HG02970 (cell line): Measurements from ENCODE around the gene ST3GAL4.

Experiments used
- ATAC-seq: cut with Tn5 transposase; IDR thresholded peaks from one replicate; pipeline ENCODE4 v1.9.1; 2021; ENCODE audit warnings: mild to moderate bottlenecking, moderate library complexity, moderate number of reproducible peaks; ENCODE audit not compliant: unreplicated experiment, low FRiP score

The ST3GAL4 gene

DNA sequence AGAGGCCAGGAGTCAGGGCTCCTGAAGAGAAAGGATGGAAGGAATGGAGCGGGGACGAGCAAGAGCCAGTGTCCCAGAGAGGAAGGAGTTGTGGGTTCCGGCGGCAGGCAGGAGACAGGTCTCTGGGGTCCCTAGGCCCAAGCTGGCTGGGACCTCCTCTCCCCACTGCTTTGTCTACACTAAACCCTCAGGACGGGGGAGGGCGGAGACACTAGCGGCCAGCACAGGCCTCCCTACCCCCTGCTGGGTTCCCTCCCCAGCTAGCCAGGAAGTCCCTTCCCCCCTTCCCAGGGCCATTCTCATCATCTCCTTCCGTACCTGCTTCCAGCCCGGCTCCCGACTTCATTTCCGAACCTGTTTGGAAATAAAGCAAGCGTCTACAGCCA, 79.5 kb downstream of the ST3GAL4 start:
- ATAC-seq, result no peak

DNA sequence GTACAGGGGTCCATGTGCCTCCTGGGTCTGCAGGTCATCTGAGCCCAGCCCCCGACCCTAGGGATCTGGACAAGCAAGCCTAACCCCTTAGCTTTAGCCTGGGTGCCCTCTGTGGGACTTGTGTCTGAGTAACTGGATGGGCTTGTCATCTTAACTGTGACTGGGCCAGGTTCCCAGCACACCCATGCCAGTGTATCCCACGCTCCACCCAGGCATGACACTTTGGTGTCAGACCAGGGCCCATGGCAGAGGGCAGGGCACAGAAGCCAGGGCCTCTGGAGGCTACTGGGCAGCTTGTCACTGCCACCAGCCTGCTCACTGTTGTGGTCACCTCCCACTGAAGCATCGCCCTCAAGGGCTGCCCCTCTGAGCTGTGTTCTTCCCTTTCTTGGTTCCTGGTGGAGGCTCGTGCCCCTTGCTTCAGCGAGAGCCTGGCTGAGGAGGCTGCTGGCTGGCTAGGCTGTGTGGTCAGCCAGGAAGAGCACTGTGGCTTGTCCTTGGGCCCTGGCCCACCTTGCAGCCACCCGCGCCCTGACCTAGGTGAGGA, 80.8 kb downstream of the ST3GAL4 start:
- no peak for ATAC-seq

DNA sequence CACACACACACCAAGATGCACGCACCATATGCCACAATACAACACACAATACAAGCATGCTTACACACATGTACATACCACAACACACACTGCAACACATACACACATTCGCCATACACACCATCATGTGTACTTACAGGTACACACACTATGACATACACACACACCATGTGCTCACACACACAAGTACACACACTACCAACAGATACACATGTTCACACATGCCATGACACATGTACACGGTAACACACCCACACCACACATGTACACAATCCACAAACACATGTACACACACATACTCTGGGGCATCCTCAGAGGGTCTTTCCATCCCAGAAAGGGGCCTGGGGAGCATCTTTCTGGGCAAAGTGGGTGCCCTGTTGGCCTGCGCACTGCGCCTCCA, 82.2 kb downstream of the ST3GAL4 start:
- no peak for ATAC-seq

DNA sequence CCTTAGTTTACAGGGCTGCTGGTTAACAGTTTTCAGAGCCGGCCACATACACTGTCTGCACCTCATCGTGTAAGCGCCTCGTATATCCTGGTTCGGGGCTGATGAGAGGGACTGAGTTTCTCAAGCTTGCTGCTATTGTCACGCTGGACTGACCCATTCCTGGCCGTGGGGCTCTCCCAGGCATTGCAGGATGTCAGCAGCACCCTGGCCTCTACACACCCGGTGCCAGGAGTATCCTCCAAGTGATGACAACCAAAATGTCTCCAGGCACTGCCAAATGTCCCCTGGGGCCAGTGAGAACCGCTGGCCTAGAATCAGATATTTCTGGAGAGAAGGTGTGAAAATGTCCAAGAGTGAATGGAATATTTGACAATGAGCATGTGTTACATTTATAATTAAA, 82.8 kb downstream of the ST3GAL4 start:
- ATAC-seq, result no peak

DNA sequence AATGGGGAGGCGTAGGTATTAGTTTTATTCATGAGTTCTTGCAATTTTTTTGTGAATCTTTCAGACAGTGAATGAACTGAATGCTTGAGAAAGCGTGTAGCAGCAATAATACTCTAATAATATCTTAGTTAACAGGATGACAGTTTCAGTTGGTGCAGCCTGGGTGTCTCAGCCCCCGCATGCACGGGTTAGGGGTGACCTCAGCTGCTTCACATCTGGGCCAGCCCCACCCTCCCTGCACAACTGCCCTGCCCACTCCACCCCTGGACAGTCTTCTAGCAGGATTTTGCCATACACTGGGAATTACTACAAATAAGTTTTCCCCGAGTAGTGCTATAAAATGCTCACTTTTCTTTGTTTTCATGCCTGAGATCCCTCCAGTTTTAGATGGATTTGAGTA, 83.2 kb downstream of the ST3GAL4 start:
- ATAC-seq, result no peak

DNA sequence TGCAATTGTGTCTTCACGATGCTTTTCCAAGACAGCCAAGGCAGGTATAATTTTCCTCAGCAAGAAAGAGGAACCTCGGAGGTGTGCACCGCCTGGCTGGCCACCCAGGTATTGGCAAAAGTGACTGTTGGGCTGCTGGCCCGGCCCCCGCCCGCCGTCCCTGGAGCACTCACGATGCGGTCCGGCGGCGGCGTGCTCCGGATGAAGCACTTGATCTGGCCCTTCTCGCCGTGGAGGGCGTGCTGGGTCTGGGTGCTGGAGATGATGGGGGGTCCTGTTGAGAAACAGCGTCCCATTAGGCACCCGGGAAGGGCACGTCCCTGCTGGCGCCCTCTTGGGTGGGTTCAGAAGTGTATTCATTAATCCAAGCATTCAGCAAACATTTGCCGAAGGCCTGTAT, 84.8 kb downstream of the ST3GAL4 start:
- no peak for ATAC-seq

DNA sequence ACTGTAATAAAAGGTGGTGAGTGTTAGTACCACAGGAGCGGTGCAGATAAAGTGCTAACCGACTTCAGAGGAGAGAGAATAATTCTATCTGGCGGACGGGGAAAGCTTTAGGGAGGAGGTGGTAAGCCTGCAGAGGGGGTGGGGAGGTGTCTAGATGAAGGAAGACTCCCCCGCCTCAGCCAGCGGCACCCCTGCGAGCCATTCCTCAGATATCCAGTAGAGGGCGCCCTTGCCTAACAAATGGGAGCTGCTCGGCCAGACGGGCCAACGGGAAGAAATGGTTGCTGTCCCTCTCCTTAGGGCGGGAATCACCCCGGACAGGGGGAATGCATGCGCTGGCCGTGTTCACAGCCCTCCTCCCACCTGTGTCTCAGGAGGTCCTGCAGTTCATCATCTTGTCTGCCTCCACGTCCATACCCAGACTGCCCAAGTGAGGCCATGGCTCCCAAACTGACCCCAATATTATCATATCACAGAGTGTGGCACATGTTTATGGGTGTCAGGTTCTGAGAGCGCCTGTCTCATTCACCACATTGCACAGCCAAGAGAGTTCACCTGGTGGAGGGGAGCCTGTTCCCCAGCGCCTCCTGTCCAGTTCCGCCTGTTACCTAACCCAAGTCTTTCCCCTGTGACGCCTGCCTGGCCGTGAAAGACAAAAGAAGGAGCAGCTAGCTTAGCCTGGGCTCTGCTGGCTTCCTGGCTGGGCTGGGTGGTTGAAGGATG, 85.5 kb downstream of the ST3GAL4 start:
- no peak for ATAC-seq

DNA sequence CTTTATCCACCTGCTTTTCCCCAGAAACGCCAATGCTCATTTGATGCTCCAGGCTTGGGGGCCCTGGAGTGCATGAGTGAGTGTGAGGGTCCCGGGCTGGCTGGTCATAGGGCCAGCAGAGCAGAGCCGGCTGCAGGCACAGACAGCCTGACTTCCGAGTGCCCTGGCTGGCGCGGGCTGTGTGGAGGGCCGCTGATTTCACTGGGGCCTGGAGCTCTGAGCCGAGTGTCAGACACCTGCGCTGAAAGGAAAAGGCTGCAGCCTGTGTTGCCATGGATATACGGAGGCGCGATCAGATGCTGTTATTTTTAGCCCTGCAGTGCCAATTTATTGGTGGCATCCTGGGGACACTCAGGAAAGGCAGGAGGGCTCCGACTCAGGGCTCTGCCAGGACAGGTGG, 87.6 kb downstream of the ST3GAL4 start:
- no peak for ATAC-seq

DNA sequence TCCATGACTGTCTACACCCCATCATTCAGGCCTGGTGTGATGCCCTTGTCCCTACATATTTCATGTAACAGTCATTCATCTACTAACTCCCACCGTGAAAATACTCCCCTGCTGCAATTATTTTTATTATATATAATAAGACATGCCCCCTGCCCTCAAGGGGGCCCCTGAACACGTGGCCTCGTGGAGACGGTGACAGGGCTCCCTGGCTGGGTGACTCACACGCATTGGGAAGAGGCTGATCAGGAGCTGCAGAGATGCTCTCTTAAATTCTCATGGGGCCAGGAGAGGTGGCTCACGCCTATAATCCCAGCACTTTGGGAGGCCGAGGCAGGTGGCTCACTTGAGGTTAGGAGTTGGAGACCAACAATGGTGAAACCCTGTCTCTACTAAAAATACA, 88.6 kb downstream of the ST3GAL4 start:
- no peak for ATAC-seq

DNA sequence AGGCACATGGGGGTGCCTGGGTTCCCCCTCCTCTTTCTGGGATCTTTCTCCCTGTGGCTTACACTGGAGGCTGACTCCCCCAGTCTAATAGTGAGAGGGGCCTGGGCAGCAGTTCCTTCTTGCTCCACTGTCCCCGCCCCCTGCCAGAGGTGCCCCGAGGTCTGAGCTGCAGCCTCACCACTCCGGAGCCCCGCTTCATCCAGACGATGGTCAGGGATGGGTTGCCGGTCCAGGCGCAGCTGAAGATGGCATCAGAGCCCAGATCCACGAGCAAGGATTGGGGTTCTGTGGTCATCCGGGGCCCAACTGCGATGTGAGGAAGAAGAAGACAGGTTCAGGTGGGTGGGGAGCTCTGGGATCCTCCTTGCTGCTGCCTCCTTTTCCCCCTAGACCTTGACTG, 91.1 kb downstream of the ST3GAL4 start:
- no peak for ATAC-seq

DNA sequence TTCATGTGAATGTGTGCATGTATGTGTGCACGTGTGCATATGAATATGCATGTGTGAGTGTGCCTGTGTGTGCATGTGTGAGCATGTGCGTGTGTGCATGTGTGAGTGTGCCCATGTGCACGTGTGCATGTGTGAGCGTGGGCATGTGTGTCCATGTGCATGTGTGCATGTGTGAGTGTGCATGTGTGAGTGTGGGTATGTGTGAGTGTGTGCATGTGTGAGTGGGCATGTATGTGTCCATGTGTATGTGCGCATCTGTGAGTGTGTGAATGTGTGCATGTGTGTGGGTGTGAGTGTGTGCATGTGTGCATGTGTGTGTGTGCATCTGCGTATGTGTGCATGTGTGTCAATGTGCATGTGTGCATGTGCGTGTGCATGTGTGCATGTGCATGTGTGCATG, 94.7 kb downstream of the ST3GAL4 start:
- ATAC-seq, result no peak

DNA sequence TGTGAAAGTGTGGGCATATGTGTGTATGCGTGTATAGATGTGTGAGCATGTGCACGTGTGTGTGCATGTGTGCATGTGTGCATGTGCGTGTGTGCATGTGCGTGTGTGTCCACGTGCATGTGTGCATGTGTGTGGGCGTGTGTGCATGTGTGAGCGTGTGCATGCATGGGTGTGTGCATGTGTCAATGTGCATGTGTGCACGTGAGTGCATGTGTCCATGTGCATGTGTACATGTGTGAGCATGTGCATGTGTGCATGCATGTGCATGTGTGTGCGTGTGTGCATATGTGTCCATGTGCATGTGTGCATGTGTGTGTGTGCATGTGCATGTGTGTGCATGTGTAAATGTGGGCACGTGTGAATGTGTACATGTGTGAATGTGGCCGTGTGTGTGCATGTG, 95.3 kb downstream of the ST3GAL4 start:
- no peak for ATAC-seq

DNA sequence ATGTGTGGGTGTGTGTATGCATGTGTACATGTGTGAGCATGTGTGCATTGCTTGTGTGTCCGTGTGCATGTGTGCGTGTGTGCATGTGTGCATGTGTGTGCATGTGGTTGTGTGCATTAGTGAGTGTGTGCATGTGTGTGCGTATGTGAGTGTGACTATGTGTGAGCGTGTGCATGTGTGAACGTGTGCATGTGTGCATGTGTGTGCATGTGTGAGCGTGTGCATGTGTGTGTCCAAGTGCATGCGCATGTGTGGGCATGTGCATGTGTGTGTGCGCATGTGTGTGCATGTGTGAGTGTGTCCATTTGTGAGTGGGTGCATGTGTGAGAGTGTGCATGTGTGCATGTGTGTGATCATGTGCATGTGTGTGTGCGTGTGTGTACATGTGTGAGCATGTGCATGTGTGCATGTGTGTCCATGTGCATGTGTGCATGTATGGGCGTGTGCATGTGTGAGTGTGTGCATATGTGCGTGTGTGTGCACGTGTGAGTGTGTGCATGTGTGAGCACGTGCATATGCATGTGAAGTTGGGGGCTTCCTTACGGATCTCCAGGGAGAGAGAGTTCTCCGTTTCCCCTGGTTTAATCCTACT, 95.8 kb downstream of the ST3GAL4 start:
- ATAC-seq, result no peak

DNA sequence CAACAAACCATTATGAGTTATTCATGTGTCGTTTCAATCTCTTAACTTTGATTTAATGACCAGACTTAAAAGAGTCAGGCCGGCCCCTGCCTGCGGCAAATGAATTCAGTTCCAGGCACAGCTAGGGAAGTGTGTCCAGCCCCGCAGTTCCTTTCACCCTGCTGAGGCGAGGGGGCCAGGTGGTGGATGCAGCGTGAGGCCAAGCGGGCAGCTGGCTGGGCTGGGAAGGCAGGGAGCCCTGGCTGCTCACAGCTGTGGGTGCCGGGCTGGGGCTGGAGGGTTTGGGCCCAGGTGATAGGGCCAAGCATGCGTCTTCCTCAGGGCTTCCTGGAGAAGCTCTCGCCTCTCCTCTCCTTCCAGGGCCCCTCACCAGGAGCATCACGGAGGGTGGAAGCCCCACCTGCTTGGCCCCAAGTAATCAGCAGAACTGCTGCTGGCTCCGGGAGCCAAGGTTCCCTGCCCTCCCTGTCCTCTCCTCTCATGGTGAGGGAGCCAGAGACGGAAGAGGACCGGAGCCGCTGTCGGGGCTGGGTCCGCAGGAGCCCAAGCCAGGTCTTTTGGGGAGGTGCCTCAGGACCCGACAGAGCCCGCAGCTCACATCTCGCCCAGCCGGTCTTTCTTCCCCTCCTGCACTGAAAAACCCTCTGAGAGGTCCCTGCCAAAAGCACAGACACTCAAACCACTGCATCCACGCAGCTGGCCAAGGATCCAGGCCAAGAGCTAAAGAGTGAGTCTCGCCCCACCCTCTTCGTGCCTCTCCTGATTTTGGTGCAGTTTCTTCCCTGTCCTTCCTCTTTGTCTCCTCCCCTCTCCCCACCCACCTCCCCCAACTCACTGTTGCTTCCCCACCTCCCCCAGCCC, 97.0 kb downstream of the ST3GAL4 start:
- no peak for ATAC-seq

DNA sequence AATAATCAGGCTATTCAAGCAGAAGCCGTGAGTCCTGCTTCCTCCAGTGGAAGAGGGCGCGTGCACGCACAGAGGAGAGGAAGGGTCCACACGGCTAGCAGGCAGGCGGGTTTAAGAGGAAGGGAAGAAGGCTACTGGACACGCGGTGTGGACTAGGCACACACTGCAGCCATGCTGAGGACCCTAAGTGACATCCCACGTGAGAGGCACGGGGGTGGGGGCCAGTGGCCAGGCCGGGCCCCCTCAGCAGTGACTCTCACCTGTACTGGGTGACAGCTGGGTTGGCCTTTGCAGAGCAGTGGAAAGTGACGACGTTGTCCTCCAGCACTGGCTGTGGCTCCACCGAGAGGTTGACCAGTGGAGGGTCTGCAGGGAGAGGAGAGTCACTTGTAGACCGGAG, 100.6 kb downstream of the ST3GAL4 start:
- no peak for ATAC-seq

DNA sequence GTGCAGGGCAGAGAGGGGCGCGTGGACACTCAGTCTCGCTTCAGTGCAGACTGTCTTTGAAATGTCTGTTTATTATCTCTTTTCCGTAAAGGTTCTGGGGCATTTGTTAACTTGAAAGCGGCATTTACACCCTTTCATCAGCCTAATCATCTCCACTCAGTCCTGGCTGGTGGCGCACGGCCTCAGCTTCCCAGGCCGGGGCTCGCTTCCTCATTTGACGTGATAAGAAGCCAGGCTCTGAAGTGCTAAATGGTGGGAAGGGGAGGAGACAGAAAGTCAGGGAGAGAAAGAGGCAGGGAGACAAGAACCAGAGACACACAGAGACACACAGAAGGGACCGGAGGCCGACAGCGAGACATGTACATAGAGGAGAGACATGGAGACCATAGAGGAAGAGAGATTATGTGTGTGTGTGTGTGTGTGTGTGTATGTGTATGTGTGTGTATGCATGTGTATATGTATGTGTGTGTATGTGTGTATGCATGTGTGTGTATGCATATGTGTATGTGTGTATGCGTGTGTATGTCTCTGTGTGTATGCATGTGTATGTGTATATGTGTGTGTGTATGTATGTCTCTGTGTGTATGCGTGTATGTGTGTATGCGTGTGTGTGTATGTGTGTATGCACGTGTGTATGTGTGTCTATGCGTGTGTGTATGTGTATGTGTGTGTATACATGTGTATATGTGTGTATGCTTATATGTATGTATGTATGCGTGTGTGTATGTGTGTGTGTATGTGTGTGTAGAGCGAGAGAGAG, 101.5 kb downstream of the ST3GAL4 start:
- ATAC-seq, result no peak

DNA sequence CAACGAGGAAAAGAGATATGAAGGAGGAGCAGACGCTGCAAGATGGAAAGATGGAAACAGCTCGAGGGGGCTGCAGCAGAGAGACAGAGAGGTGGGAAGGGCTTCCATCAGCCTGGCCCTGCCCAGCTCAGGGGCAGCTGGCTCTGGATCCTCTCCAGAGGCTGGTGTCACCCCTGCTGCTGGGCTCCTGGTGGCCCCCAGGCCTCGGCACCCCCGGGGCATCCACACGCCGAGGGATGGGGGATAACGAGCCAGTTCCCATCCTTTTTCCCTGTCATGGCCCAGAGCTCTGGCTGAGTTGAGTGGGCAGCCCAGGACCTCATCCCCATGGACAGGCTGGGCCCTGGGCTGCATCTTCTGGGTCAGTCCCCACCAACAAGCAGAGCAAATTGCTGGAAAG, 102.3 kb downstream of the ST3GAL4 start:
- ATAC-seq, result no peak

DNA sequence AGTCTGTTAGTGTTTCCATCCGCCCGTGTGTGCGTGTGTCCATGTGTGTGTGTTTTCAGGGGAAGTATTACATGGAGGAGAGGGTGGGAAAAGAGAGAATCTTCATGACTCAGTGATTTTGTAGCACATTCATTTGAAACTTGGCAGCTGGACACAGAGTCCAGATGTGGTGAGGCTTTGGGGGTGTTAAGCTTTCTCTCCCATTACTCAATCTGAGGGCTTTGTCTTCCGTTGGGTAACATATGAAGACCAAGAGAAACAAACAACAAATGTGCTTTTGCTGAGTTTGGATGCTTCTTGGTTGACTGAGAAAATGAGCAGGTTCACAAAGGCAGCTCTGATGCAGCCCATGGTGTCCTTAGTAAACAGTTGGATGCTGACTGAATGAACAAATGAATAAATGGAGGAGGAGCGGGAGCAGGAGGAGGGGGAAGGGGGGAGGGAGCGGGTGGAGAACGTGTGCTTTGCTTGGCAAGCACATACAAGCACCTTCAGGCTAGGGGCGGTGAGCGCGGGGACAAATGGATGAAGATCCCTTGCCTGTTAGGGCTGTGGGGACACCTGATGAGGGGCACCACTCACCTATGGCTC, 104.3 kb downstream of the ST3GAL4 start:
- ATAC-seq, result no peak

DNA sequence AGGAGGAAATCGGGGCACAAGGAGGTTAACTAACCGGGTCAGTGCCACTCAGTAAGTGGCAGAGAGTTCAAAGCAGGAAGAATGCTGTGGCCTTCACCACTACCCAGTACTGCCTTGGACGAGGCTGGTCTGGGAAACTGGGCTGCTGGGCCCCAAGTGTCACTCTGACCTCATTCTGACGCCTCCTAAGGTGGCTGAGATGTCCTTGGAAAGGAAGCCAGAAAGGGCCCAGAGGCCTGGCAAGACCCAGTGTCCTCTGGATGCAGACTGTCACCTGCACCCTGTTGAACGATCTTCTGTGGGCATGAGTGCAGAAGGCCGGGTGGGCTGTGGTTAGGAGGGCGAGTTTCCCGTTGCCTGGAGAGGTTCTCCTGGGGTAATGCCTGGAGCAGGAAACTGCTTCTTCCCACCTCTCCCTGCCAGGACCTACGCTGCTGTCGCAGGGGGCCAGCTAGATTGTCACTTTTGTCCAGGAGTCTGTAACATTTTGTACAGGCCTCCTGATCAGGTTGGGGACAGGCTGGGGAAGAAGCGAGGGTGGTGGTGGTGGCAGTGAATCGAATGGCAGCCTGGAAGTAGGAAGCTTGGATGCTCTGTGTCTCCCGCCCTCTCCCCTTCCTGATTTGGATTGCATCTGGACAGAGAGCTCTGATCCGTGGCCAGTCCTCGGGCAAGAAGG, 105.1 kb downstream of the ST3GAL4 start:
- no peak for ATAC-seq

DNA sequence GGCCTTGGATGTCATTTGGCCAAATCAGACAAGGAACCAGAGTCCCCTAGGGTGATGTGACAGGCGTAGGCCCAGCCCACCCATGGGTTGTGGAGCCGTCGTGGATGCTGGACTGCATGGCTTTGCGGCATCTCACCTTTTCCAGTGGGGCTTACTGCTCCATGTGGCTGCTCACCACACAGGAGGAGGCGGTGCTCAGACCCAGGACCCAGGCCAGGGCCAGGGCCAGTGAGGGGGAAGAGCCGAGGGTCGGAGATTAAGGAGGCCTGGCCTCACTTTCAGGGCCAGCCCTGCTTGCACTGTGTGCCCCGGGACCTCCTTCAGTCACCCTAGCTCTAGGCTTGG, 105.6 kb downstream of the ST3GAL4 start:
- ATAC-seq, result no peak
